Measurements from ENCODE around the gene MLX.

DNA sequence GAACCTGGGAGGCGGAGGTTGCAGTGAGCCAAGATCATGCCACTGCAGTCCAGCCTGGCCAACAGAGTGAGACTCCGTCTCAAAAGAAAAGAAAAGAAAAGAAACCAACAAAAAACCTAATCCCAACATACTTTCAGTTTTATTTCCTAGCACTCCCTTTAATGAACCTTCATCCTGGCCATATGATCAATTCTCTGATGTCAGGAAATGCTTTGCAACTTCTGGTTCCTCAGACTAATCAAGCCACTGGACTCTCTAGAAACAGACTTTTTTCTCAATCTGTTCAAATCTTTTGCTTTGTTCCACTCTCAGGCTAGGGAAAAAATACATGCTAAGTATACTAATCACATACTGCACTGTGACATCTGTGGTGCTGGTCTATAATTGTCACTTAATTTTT, 24.0 kb downstream of the MLX start:
- TF ChIP-seq ZNF274 (IDR thresholded peaks at IDR 0.05; ENCODE audit: low read depth, low read length) = no peak
- no peak for TF ChIP-seq YY1 (IDR thresholded peaks at IDR 0.05; ENCODE audit: insufficient read depth, insufficient read length)
- TF ChIP-seq SUZ12 (IDR thresholded peaks at IDR 0.05; ENCODE audit: extremely low read depth, insufficient read depth, insufficient read length) = no peak

All from NT2/D1 (cell line).